GM21529 (cell line): ENCODE results near the gene UTP15.

Source experiments
- ATAC-seq: cut with Tn5 transposase; IDR thresholded peaks from one replicate; pipeline ENCODE4 v1.9.1; 2021; ENCODE audit not compliant: unreplicated experiment

The UTP15 gene

GRCh38 chr5:73564018-73564417 lies 1.5 kb upstream of the UTP15 start:
- ATAC-seq = no peak

DNA sequence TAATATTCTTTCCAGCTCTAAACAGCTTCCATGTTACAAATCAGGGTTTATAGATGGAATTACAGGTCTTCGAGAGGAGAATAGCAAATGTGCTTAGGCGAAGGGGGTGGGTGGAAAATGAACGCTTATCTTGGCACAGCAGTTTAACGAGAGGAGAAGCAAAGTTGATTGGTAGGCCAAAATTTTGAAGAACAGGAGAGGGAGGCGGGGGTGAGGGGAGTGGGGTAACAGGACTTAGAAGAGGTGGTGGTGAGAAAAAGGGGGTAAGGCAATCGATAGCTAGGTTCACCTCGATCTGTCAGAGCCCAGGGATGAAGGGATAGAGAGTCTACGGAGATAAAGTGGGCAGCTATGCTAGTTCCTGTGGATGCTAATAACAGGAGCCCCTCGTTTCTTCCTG lies 868 bp upstream of the UTP15 start:
- peak; percentile 8 for ATAC-seq

DNA sequence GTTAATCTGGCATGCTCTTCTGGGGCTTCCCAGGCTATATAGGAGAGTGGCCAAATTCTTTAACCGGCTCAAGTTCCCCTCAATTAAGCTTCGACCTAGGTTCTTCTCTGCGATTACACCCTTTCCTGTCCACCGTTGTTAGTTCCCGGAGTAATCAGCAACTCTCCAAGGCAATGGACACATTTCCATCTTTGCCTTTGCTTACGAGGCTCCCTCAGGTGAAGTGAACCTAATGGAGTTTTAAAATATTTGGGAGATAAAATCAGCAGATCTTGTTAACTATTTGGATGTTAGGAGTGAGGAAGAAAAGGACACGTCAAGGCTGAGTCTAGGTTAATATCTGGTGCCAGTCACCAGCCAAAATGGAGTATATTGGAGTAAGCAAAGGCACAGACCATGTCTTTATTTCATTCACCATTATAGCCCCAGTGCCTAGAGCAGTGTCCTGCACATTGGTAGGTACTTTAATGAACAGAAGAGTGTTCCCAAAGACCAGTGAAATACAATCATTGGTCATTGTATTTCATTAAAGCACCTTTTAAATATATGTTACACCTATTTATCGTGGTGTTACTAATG lies 515 bp downstream of the UTP15 start:
- ATAC-seq = peak; percentile 36

- no peak for ATAC-seq
Observed at GRCh38 chr5:73582285-73583145, 17.0 kb downstream of the UTP15 start.

DNA sequence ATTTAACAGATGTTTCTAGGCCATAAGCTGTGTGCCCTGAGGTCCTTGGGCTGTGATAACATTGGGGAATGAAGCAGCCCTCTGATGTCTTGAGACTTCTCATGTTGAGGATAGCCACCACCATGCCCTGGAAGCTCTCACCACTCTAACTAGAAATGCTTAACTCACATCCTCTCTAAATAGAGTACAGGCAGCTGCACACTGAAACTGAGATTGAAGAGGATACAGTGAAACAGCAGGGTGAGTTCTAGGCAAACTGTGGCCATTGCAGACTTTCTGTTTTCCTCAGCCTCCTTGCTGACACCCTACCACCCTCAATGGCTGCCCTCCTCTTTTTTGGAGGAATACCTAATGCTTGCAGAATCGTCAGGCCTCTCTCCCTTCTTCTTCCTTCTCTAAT lies 22.4 kb downstream of the UTP15 start:
- peak; percentile 89 for ATAC-seq

- peak; percentile 40 for ATAC-seq
Observed at GRCh38 chr5:73591102-73591695, 25.7 kb downstream of the UTP15 start.

GRCh38 chr5:73591698-73592501 lies 26.4 kb downstream of the UTP15 start:
- ATAC-seq = no peak

DNA sequence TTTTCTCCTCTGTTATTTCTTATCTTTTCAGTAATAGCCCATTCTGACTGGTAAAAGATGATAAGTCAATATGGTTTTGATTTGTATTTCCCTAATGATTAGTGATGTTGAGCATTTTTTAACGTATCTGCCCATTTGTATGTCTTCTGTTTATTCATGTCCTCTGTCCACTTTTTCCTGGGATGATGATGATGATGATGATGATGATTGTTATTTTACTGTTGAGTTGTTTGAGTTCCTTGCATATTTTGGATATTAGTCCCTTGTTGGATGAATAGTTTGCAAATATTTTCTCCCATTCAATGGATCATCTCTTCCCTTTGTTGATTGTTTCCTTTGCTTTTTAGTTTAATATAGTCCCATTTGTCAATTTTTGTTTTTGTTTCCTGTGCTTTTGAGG lies 27.0 kb downstream of the UTP15 start:
- no peak for ATAC-seq

GRCh38 chr5:73596705-73597328 lies 31.3 kb downstream of the UTP15 start:
- ATAC-seq = no peak

- no peak for ATAC-seq
Observed at GRCh38 chr5:73599380-73599779, 33.8 kb downstream of the UTP15 start.

DNA sequence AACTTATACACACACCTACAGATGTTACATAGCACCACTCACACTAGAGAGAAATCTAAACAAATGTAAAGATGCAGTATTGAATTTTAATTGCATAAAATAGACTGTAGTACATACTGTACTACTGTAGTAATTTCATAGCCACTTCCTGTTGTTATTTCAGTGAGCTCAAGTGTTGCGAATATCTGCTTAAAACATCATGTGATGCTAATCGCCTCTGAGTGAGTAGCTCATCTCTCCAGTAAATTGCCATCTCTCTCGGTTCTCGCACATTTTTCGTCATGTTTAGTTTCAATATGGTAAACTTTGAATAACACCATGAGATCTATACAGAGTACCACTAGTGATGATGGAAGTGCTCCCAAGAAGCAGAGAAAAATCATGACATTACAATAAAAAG lies 38.5 kb downstream of the UTP15 start:
- ATAC-seq = no peak

DNA sequence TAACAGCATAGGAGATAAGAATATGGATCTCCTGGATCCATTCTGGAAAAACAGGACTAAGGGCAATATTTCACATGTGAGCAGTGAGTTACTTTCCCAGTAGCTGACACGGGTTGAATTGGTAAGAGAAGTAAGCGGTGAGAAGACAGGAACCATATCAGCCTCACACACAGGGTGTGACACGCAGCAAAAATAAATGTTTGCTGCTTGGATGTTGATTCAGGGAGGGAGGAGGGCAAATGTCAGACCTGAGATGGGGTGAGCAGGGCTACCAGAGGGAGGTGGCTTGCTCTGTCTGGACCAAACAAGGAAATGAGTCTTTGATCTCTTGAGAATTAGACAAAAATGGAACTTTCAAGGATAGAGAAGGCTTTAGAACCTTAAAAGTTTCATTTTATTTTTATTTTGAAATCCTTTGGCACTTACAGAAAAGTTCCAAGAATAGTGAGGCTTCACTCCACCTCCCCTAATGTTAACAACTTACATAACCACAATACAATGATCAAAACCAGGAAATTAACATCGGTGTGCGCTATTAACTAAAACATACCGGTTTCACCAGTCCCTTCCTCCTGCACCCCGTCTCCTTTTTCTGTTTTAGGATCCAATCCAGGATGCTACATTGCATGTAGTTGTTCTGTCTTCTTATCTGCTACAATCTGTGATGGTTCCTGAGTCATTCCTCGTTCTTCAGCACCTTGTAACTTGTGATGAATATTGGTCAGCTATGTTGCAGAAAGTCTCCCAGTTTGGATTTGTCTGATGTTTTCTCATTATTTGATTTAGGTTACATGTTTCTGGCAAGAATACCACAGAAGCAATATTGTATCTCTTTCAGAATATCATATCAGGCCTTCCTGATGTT lies 39.9 kb downstream of the UTP15 start:
- no peak for ATAC-seq

- ATAC-seq = no peak
Observed at GRCh38 chr5:73606206-73606753, 40.7 kb downstream of the UTP15 start.

GRCh38 chr5:73607228-73607627 lies 41.7 kb downstream of the UTP15 start:
- no peak for ATAC-seq

DNA sequence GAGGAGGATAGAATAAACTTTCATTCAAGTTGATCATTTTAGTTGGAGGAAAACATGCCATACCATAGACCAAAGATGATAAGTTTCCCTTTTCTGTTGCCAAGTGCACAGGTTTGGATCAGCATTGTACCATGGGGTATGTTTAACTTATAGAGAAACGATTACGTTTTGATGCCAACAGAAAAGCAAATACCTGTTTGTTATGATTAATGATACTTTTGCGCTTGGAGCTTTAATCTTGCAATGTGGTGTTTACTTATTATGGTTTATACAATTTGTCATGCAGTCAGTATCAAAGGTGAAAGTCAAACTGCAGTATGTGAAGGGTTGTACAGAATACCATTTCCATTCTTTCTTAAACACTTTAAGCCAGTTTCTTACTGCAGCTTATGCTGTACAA lies 47.3 kb downstream of the UTP15 start:
- no peak for ATAC-seq

GRCh38 chr5:73615085-73615484 lies 49.5 kb downstream of the UTP15 start:
- no peak for ATAC-seq

DNA sequence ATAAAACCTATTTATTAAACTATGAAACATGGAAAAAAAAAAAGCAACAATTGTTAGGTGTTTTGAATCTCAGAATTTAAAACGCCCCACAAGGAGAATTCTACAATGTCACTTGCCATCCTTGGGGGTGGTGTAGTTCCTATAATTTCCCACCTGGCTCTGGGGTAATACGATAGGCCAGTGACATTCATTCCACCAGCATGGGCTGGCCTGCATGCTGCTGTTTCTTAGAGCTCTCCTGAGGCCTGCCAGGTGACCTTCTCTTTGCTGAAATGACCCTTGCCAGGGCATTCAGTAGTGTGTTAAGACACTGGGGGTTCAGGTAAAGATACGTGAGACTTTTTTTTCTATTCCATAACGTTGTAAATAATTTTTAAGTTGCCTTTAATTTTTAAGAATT lies 50.4 kb downstream of the UTP15 start:
- ATAC-seq = no peak

- peak; percentile 58 for ATAC-seq
Observed at GRCh38 chr5:73617510-73618279, 52.2 kb downstream of the UTP15 start.
